GM21825 (cell line): Measurements from ENCODE around the gene OTOP2.
"Not testable (repeated sequence)": the region's sequence is repeated elsewhere in the genome, so short reads cannot be mapped to it uniquely, and the experiment has no call there.

ENCODE experiments used
- ATAC-seq: cut with Tn5 transposase; IDR thresholded peaks from one replicate; pipeline ENCODE4 v1.9.1; 2021; ENCODE audit warnings: mild to moderate bottlenecking, moderate library complexity; ENCODE audit not compliant: unreplicated experiment

OTOP2 gene

GRCh38 chr17:74971069-74971841 is 47.2 kb downstream of the OTOP2 start:
- ATAC-seq: no peak

DNA sequence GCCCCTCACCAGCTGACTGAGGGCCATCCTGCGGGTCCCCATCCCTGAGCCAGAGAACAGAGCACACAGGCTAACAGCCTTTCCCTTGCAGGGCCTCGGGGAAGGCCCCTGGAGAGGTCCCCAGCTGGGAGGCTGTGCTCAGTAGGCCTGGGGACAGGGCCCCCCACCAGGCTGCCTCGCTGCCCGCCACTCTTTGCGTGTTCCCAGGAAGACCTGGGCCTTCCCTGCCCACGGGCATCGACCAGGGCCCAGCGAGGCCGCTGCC is 47.7 kb downstream of the OTOP2 start:
- ATAC-seq: no peak

DNA sequence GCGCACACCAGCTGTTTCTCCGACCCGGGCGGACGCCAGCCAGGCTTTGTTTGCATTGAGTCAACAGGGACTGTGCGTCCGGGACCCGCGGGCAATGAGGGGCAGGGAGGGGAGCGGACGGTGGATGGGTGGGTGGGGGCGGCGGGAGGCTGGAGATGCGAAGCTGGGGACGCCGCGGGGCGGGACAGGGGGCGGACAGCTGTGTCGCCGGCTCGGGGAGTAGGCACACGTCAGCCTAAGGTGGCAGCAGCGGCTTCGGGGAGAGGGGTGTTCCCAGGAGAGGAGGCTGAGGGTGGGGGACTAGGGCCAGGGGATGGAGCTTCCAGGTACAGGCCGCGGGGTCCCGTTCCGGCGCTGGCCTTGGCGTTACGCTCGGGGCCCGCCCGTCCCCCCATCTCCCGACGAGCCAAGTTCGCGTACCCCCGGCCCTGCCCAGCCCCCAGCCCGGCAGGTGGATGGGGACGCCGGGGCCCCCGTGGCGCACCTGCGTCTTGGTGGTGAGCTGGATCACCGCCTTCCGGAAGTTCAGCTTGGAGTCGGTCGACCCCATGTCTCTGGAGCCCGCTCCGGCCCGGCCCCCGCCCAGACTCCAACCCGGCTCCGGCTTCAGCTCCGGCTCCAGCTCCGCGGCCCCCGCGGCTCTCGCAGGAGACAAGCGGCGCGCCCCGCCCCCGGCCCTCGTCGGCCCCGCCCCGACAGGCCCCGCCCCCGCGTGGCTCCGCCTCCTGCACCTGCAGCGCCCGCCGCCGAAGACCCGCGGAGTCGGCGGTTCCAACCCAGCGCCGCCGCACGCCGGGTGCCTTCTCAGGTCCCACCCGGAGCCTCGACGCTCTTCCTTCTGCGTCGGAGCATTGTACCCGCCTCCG is 48.3 kb downstream of the OTOP2 start, which contains the start of gene HID1:
Gene HID1, minus strand, starts transcription at position 653 of the 866 bp plus-strand sequence. Its CDS starts 103 bp downstream, at position 550.
- no peak for ATAC-seq

GRCh38 chr17:74972973-74973328 is 48.9 kb downstream of the OTOP2 start:
- ATAC-seq: no peak

- ATAC-seq: no peak
Measured at GRCh38 chr17:74975943-74976342, 51.9 kb downstream of the OTOP2 start.

GRCh38 chr17:74977802-74978201 is 53.7 kb downstream of the OTOP2 start:
- ATAC-seq: no peak

- no peak for ATAC-seq
Measured at GRCh38 chr17:74978240-74978639, 54.2 kb downstream of the OTOP2 start.

GRCh38 chr17:74979408-74980146 is 55.5 kb downstream of the OTOP2 start:
- no peak for ATAC-seq

DNA sequence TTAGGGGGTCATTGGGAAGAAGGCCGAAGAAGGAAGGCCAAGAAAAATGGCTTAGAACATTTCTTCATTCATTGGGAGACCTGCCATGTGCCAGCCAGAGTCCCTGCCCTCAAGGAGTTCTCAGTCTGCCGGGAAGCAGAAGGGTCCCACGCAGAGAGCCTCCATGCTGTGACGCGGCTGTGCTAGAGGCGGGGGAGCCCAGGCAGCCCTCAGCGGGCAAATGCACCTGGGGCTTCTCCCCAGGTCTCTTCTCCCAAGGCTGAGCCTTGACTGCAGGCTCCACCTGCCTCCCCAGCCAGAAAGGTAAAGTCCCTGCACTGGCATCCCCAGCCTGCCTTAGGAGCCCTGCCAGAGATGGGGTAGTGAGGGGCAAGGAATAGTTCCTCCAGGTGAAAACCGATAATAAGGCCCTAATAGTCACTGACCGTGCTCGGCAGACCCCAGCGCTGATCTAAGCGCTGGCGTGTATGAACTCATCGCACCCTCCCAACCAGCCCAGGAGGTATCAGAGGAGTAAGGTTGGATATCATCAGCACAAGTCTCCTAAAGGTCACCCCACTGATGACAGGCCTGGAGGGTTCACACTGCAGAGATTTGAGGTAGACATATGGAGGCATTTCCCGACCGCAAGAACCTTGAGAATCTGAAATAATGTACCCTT is 57.4 kb downstream of the OTOP2 start:
- ATAC-seq: peak; percentile 11

- peak; percentile 68 for ATAC-seq
Measured at GRCh38 chr17:74981979-74982662, 58.0 kb downstream of the OTOP2 start.

- not testable (repeated sequence) for ATAC-seq
Measured at GRCh38 chr17:74982663-74983313, 58.7 kb downstream of the OTOP2 start.
